ENCODE measurements around the gene GULP1. TPM values are rescaled to one million over a fixed set of nuclear protein-coding genes. Genes with fewer than 3 reads are reported as not detected.

Gene GULP1
- total RNA-seq, 1 experiment from 2014 or later, result 140 TPM

GRCh38 chr2:188243381-188243780 is 48.3 kb upstream of the GULP1 start:
- no peak overlapping the region for H4K8ac ChIP-seq (replicated peaks; ENCODE audit: insufficient read length, low read depth, low read length)
- H2BK5ac ChIP-seq (ENCODE audit: insufficient read length, low read length), result no peak overlapping the region
- DNase-seq, result no peak
- no peak overlapping the region for H3K4ac ChIP-seq (ENCODE audit: low read depth, low read length)
- Mint-ChIP-seq H3K9me3 (peaks cover 12 to 13% of the 10 kb centered on the region in 2 experiments), H3K27me3 (ENCODE audit: low read depth) (no peaks in the 10 kb centered on the region), H3K27ac (peak overlapping the region in 1 of 3 experiments; percentile 75; a peak in 1 of 7 replicates), H3K4me3 (no peak overlapping the region), H3K36me3 (ENCODE audit: insufficient read depth in 1 of 3, low read depth in 3 of 3) (peaks cover 9 to 13% (median 12%) of the 10 kb centered on the region in 3 experiments; a peak in 5 of 7 replicates), H3K4me1 (peaks cover 8 to 12% of the 10 kb centered on the region in 2 experiments)
- no peaks in the 10 kb centered on the region for H3K79me1 ChIP-seq (ENCODE audit: insufficient read depth, low read depth, low read length, poor library complexity, severe bottlenecking)
- H2BK12ac ChIP-seq (ENCODE audit: insufficient read length, low read depth, low read length), result no peak overlapping the region
- H4K5ac ChIP-seq (ENCODE audit: insufficient read length, low read depth, low read length), result no peak overlapping the region
- no peak overlapping the region for H3K23ac ChIP-seq (ENCODE audit: insufficient read length, low read depth, low read length)
- no peak overlapping the region for H3K9ac ChIP-seq (ENCODE audit: extremely low read depth, insufficient read length, low read length)
- H2AFZ ChIP-seq (ENCODE audit: low read length), result no peak overlapping the region
- no peak overlapping the region for H3K56ac ChIP-seq (ENCODE audit: insufficient read length, low read depth, low read length)
- H3K14ac ChIP-seq (ENCODE audit: insufficient read depth, low read length), result no peak overlapping the region
- H2BK20ac ChIP-seq (ENCODE audit: low read depth, low read length, poor library complexity, severe bottlenecking), result no peak overlapping the region
- H3K79me2 ChIP-seq (ENCODE audit: insufficient read depth, low read length), result no peaks in the 10 kb centered on the region
- no peak overlapping the region for H3K18ac ChIP-seq (ENCODE audit: insufficient read length, low read depth, low read length)
- no peaks in the 10 kb centered on the region for H3K23me2 ChIP-seq (ENCODE audit: insufficient read length, low read depth, low read length, poor library complexity, severe bottlenecking)
- no peaks in the 10 kb centered on the region for H4K20me1 ChIP-seq (ENCODE audit: control insufficient read depth, insufficient read depth, insufficient read length)
- H3K4me2 ChIP-seq (ENCODE audit: insufficient read depth, insufficient read length, low read length), result no peak overlapping the region
- no peak overlapping the region for H2BK120ac ChIP-seq (ENCODE audit: low read depth, low read length, poor library complexity, severe bottlenecking)
- no peaks in the 10 kb centered on the region for H3K9me3 ChIP-seq (ENCODE audit: control insufficient read depth, low read depth, low read length)
- no CpG with 5 or more reads among the region's 1 CpG for WGBS (ENCODE audit: extremely low coverage, insufficient read length, low lambda C conversion rate)
- H3K4me1 ChIP-seq (ENCODE audit: insufficient read depth, low read length), result 0 out of 2 replicates have a peak, but pooled peaks cover 3% of the 10 kb centered on the region
- no peak overlapping the region for H2BK15ac ChIP-seq (ENCODE audit: low read depth, low read length)
- no peaks in the 10 kb centered on the region for H3K27me3 ChIP-seq (ENCODE audit: insufficient read depth, low read length)
- no peak for TF ChIP-seq CTCF (conservative IDR thresholded peaks at IDR 0.05)
- H4K91ac ChIP-seq (ENCODE audit: insufficient read length, low read depth, low read length), result no peak overlapping the region
- H2AK5ac ChIP-seq (ENCODE audit: insufficient read length, low read length), result no peak overlapping the region
- no peak overlapping the region for H3K27ac ChIP-seq (ENCODE audit: insufficient read length, low read depth, low read length)
- H3T11ph ChIP-seq (ENCODE audit: low read length), result no peak overlapping the region
